Ureter (tissue), 1 donor: ENCODE results near the gene SIGLEC7. TPM values are rescaled to one million over a fixed set of nuclear protein-coding genes. Genes with fewer than 3 reads are reported as not detected.

Source experiments
- DNase-seq: peaks from one replicate; pipeline ENCODE4 v3.0.0-alpha.2; 2020; ENCODE audit warnings: low spot score
- total RNA-seq: library from RNA; stranded (reverse); gene quantifications from one replicate; pipeline ENCODE4 v1.2.4, GENCODE V29; 2023
- donor health status: DM: yes; HTN: yes; CAD: no.

The SIGLEC7 gene
- 2.4 TPM for total RNA-seq

DNA sequence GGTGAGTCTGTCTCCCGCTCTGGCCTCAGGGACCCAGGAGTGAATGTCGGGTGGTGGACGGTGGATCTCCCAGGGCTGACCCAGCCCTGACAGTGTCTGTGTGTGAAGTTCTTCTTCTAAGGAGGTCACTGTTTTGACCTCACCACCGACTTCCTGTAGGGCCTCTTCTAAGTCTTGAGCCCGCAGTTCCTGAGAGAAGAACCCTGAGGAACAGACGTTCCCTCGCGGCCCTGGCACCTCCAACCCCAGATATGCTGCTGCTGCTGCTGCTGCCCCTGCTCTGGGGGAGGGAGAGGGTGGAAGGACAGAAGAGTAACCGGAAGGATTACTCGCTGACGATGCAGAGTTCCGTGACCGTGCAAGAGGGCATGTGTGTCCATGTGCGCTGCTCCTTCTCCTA lies at the start of gene SIGLEC7:
Gene SIGLEC7 (plus strand): TSS at position 183 of the 400 bp plus-strand sequence. CDS start 69 bp downstream, at position 252.
- no peak for DNase-seq

DNA sequence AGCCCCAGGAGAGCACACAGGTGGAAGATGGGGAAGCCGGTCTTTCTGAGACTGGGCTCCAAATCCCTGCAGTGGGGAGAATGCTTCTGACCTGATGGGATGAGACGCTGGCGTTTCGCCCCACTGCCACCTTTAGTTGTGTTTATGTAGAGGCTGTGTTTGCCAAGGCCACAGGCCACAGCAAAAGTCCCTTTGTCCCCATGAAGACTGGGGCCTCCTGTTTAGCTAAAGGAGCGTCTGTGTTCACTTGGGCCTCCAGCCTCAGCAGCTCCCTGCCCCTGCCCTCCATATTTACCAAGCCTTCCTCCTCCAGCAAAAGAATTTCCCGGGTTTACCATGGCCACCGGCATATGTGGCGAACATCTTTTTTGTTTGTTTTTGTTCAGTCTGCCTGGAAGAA lies 49.0 kb upstream of the SIGLEC7 start:
- DNase-seq: no peak

DNA sequence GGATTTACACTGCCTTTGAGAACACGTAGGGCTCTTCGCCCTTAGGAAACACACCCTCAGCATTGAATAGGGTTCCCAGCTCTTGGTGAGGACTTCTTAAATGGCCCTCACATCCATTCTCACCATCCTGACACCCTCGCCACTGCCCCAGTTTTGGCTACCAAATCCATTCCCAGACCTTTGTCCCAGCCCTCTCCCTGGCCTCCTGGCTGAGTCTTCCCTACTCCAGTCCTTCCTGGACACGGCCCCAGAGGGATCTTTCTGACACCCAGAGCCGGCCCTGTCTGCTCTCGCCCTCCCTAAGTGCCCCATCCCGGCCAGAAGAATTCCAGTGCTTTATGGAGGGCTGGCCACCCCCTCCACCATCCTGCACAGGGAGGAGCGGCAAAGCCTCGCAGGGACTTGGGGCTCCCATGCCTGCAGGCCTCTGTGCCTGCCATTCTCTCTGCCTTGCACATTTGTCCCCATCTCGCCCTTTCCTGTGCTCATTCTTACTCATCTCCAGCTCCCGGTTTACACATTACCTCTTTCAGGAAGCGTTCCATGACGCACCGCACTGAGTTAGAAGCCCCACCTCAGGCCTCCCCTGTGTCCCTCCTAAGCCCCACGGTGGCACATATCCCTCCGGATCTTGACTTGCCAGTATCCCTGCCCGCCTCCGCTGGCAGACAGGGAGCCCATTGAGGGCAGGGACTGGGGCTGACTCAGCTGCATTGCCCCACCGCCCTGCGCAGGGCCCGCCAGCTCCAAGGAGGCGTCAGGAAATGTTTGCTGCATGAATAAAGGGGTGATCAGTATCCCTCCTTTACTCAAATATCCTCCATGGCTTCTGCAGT lies 48.4 kb upstream of the SIGLEC7 start:
- no peak for DNase-seq

DNA sequence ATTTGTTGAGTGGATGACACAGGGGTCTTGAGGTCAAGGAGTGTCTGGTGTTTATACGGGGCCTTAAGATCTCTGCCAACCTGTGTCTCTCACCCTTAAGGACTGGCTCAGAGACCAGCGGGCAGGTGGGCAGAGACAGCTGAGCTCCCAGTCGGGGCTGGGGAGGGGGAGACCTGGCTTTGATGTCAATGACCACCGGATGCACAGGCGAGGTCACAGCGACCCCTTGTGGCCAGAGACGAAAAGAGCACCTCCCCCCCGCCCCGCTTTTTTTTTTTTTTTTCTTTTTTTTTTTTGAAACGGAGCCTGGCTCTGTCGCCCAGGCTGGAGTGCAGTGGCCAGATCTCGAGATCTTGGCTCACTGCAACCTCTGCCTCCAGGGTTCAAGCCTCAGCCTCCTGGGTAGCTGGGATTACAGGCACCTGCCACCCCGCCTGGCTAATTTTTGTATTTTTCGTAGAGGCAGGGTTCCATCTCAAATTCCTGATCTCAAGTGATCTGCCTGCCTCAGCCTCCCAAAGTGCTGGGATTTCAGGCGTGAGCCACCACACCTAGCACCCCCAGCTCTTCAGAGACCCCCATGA lies 47.3 kb upstream of the SIGLEC7 start:
- DNase-seq: no peak

DNA sequence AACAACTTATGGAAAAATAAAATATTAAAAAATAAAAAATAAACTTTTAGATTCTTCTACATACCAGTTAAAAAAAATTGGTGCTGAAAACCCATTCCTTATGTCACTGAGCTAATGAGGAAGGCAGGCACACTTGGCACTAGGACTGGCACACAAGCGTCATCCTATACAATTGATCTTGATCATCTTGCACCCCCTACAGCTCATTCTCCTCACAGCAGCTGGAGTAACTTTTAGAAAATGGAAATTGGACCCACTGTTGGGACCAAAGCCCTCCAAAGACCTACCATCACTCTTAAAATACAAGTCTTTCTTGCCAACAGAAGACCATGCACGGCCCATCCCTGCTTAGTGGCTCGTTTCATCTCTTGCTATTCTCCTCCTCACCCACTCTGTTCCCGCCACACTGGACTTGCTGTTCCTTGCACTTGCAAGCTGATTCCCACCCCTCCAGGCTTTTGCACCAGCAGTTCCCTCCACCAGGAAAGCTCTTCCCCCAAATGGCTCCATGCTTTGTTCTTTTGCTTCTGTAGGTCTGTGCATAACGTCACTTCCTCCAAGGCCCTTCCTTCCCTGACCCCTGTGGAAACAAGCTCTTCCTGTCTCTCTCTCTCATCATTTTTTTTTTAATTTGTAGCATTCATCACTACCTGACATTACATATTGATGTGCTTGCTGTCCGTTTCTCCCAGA lies 45.5 kb upstream of the SIGLEC7 start:
- DNase-seq: no peak

DNA sequence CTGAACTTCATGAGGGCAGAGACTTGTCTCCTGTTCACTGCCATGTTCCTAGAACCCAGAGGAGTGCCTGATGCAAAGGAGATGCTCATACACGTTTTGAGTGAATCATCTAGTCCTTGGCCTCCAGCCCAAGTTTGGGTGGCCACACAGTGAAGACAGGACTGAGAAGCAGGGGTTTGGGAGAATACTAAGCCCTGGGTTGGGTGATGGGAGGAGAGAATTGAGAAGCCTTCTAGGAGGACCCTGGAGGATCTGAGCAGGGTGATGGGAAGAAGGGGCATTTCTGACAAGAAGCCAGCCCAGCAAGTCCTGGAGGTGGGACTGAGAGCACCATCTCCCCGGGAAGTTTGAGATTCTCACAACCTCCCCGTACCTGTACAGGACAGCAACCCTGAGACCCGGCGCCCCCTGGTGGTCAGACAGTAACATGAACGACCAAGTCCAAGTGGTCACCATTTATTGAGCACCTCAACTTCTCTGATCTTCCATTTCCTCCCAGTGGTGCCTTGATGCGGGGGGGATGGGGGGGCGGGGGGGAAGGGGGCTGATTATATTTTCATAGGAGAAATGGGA lies 44.8 kb upstream of the SIGLEC7 start:
- DNase-seq: peak; percentile 60

DNA sequence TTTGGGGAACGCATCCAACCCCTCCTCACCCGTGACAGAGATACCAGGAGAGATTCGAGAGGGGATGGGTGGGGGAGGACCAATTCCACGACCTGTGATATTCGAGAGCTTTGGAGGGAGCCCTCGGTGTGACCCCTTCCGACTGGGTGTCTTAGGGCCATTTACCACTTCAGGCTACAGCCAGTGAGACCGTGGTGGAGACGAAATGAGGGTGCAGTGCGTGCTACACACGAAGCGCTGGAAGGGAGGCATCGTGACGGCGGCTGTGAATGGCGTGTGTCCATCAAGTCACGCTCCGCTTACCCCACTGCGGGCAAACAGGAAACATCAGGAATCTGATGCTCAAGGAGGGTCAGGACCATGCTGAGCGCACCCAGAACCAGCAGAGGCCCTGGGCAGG lies 44.3 kb upstream of the SIGLEC7 start:
- no peak for DNase-seq

DNA sequence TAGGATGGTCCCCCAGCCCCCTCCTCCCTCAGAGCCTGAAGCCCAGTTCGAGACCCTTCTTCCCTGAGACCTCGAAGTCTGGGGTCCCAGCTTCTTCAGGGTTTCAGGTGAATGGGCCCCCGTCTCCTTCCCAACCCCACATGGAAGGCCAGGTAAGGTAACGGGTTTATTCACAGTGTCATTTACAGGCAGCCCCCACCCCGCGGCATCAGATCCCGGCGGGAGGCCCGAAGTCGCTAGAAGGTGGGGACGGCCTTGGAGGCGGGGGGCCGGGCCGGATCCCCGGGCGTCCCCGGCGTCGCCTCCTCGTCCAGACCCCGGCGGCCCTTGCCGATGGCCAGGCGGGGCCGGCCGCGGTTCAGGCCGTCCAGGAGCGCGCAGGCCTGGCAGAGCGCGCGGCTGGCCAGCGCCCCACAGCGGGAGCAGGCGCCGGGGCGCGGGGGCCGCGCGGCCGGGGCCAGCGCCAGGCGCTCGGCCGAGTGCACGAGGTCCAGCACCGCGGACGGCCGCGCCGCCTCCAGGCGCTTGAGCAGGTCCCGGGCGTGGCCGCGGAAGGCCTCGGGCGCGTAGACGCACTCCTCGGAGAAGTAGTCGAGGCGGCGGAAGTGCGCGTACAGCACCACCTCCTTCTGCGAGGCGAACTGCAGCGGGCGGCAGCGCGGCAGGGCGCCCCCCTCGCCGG lies 43.6 kb upstream of the SIGLEC7 start:
- DNase-seq: no peak

DNA sequence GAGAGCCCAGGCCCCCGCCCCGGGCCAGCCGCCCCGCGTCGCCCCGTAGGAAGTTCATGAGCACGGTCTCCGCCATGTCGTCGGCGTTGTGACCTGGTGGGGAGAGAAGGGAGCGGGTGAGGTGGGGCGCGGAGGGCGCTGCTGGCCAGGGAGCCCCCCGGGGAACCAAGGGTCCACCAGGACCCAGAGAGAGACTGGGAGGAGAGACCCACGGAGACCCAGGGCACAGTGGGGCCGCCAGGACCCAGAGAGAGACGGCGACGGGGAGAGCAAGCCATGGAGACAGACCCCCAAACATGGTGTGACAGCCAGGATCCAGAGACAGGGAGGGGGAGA lies 43.1 kb upstream of the SIGLEC7 start:
- no peak for DNase-seq

DNA sequence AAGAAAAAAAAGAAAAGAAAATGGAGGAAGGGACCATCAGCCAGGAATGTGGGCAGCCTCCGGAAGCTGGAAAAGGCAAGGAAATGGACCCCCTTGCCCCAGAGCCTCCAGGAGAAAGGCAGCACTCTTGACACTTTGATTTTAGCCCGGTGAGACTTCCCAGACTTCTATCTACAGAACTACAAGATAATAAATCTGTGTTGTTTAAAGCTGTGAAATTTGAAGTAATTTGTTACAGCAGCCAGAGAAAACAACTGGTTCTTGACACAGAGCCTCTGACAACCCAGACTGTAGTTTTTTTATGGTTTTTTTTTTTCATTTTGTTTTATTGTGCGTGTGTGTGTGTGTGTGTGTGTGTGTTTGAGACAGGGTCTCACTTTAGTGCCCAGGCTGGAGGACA lies 41.5 kb upstream of the SIGLEC7 start:
- DNase-seq: no peak

DNA sequence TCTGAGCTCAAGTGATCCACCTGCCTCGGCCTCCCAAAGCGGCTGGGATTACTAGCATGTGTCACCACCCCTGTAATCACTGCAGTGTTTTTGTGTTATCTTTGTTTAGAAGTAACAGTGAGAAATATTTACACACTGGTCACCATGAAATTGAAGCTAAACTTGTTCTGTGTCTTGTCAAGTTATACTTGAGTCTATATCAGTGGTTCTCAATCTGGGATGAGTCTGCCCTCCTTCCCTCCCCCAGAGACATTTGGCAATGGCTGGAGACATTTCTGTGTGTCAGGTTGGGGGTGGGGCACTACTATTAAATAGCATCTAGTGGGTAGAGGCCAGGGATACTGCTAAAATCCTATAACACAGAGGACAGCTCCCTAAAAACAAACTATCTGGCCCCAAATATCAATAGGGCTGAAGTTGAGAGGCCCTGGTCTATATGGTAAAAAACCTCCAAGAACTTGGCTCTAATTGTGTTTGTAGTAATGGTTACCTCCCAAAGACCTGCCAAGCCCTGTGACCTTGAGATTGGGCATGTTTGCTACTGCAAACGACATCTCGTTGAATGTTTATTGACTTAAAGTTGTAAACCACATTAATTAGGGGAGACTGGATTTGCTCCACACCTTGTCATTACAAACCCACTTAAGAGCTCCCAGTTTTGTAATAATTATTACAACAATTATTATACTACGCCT lies 40.8 kb upstream of the SIGLEC7 start:
- DNase-seq: no peak

DNA sequence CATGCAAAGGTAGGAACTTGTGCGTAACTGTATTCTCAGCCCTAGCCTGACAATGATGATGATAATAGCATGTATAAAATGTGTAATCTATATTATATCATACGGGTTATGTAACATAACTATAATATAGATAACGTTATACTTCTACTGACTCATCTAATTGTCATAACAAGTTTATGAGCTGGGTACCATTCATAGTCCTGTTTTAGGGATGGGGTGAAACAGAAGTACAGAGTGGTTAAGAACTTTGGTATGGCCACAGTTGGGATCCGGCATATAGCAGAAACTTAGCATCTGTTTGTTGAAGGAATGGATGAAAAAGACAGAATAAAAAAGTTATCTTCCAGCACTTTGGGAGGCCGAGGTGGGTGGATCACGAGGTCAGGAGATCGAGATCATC lies 39.1 kb upstream of the SIGLEC7 start:
- no peak for DNase-seq

DNA sequence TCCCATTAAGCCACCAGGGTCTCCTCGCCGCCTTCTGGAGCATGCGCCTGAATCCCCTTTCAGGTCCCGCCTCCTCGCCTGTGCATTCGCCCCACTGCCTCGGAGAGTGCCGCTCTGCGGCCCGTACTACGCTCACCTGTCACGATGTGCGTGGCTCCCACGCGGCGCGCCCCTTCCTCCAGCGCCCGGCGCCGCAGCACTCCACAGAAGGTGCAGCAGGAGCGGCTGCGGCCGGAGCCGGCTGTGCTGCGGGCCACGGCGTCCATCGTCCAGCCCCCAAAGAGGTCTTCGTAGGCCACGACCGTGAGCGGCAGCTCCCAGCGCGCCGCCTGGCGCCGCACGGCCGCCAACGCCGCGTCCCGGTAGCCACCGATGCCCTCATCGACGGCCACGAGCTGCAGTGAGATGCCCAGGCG lies 38.2 kb upstream of the SIGLEC7 start:
- no peak for DNase-seq

DNA sequence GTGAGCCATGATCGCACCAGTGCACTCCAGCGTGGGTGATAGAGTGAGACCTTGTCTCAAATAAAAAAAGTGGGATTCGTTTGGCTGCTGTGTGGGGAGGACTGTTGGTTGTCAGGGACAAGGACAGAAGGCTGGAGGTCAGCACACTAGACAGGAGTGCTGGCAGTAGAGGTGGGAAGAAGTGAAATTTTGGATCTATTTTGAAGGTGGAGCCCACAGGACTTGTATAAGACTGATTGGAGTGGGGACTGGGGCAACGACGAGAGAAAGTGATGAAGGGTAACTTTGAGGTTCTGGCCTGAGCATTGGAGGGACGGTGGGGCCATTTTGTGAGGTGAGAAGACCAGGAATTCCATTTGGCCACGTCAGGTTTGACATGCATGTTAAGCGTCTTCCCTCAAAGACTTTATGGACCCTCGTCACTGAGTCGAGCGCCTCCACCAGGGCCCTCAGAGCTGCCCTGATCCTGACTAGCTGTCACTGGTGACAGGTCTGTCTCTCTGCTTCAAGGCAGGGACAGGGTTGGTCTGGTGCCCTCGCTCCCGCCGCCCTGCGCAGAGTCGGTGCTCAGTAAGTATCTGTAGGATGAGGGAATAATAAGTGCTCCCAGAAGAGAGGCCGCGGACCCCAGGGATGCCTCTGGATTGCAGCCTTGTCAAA lies 34.6 kb upstream of the SIGLEC7 start:
- DNase-seq: peak; percentile 61

DNA sequence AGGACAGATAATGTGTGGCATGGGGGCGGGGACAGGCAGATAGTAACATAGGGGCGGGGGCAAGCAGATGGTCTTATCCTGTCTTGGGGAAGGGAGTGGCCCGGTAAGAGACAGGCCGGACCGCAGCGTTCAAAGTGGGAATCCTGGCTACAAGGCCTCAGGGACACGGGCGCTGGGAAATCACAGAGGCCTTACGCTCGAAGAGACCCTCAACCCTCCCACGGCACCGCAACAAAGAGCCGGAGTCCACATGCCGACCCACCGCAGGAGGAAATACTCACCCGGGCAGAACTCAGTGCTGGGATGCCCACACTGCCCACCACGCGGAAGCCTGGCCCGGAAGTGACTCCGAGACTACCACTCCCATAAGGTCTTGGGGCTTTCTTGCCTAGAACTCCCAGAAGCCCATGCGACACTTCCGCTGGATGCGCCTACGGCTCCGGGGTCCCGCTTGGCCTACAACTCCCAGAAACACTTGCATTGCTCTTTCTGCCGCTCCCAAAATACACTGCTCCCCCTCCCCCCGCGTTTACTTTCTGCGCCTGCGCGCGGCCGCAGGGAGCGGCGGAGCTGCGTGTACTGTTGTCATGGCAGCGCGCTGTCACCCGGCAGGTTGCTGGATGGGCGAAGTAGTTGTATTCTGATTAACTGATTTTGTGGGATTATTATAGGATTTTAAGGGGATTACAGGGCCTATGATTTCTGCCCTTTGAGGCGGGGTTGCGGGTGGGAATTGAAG lies 33.9 kb upstream of the SIGLEC7 start, which contains the start of gene CTU1:
Gene CTU1 (minus strand): TSS at position 344 of the 739 bp plus-strand sequence. CDS start 3,840 bp downstream, outside the sequence.
- peak; percentile 99 for DNase-seq

DNA sequence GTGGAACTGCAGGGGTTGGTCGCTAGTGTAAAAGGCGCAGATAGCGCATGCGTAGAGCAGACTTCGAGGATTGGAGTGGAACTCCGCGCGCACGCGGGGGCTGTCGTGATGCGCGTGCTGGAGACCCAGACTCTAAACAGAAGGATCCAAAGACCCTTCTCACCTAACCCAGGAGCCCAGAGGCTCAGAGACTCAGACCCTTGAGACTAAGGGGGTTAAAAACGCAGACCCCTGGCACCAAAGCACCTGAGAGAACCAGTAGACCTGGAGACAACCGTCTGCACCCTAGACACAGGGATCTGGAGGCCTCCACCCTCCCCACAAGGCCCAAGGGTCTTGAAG lies 33.3 kb upstream of the SIGLEC7 start:
- no peak for DNase-seq

DNA sequence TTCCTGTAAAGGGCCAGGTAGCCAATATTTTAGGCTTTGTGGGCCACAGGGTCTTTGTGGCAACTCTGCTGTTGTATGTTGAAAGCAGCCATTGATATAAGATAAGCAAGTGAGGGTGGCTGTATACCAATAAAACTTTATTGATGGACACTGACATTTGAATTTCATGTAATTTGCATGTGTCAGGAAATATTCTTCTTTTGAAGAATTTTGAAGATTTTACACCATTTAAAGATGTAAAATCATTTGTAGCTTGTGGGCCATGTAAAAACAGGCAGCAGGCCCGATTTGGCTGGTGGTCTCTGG lies 31.5 kb upstream of the SIGLEC7 start:
- DNase-seq: no peak

DNA sequence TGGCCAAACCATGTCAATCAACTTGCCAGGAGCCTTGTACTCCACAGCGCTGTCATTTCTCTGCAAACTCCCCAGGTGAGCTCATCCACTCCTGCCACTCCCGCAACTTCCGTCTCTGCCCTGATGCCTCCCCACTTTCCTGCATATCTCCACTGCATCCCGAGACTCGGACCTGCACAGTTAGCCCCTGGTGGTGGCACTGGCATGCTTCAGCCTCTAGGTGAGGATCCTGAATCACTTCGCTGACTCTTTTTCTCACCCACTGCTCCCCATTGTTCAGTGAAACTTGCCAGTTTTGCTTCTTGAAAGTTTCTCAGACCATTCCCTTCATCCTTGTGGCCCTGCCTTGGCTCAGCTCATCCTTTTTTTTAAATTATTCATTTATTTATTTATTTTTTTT lies 30.5 kb upstream of the SIGLEC7 start:
- no peak for DNase-seq

DNA sequence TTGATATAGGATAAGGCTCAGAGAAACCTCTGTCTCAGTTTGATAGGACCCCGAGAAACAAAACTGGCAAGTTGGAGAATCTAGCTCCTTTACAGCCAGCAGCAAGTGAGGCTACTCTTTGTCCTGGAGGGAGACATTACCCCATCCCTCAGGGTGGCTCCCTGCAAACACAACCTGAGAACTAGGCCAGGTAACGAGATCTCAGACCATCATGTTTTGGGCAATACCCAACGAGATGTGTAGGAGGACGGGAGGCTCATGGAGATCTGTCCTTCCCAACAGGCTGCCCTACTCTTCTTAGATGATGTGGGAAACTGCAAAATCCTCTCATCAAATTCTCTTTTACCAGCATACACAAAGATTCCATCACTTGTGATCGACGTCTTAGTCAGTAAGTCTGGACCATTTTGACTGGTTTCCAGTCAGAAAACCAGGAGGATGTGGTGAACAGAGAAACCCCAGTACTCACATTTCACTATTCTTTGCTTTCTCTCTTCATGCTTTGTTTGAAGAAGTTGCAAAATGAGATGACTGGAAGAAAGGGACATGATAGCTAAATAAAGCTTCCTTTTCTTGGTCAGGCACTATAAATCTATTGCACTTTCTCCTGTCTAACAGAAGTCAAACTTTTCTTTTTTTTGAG lies 27.9 kb upstream of the SIGLEC7 start:
- DNase-seq: no peak

DNA sequence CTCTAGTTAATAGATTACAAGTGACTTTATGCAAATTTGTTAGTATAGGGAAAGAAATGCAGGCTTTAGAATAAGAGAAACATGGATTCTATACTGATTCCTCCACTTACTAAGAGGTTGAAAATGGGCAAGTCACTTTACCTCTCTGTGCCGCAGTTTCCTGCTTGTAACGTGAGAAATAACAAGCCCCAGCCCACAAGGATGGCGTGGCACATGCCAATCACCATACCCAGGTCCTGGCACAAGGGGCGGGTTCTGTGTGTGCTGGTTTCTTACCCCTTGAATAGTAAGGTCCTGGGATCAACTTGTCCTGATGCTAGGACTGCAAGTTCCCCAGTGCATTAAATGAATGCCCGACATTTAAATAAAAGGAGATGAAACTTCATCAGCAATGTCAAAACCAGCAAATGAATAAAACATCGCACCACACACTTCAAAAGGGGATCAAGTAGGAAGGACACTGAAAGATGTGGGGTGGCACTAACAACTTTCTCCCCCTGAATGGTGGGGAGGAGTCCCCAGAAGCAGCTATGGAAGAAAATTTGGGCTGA lies 25.3 kb upstream of the SIGLEC7 start:
- DNase-seq: no peak
